Stimulated activated CD4-positive, alpha-beta T cell treated with anti-CD3 and anti-CD28 coated beads, Interleukin-2, amount 100 ng/mL, for 4 hours (primary cell): ENCODE data around the gene SLC12A7.

Experiments
- DNase-seq: peaks from one replicate; pipeline ENCODE4 v3.0.0-alpha.2; 2020; ENCODE audit warnings: low read depth

The SLC12A7 gene

GRCh38 chr5:1050423-1051365 is 61.2 kb downstream of the SLC12A7 start:
- DNase-seq = no peak

- no peak for DNase-seq
These were observed 62.7 kb downstream of the SLC12A7 start for GRCh38 chr5:1048861-1049838.

GRCh38 chr5:1048162-1048721 is 63.6 kb downstream of the SLC12A7 start:
- DNase-seq = no peak

GRCh38 chr5:1047332-1047965 is 64.4 kb downstream of the SLC12A7 start:
- DNase-seq = no peak

- DNase-seq = no peak
These were observed 65.8 kb downstream of the SLC12A7 start for GRCh38 chr5:1045960-1046560.

- no peak for DNase-seq
These were observed 67.7 kb downstream of the SLC12A7 start for GRCh38 chr5:1044117-1044516.

GRCh38 chr5:1043327-1043726 is 68.5 kb downstream of the SLC12A7 start:
- DNase-seq = no peak

GRCh38 chr5:1042626-1043025 is 69.2 kb downstream of the SLC12A7 start:
- no peak for DNase-seq

GRCh38 chr5:1041225-1042143 is 70.4 kb downstream of the SLC12A7 start:
- no peak for DNase-seq

- no peak for DNase-seq
These were observed 71.3 kb downstream of the SLC12A7 start for GRCh38 chr5:1040571-1040970.

GRCh38 chr5:1039706-1040260 is 72.1 kb downstream of the SLC12A7 start:
- no peak for DNase-seq

GRCh38 chr5:1039210-1039548 is 72.7 kb downstream of the SLC12A7 start:
- no peak for DNase-seq

- DNase-seq = no peak
These were observed 73.2 kb downstream of the SLC12A7 start for GRCh38 chr5:1038417-1039209.

- DNase-seq = no peak
These were observed 74.0 kb downstream of the SLC12A7 start for GRCh38 chr5:1037671-1038416.

GRCh38 chr5:1037123-1037670 is 74.7 kb downstream of the SLC12A7 start:
- DNase-seq = no peak

- DNase-seq = no peak
These were observed 75.2 kb downstream of the SLC12A7 start for GRCh38 chr5:1036504-1037122.
